ENCODE results near the gene HMX3.

Gene HMX3

DNA sequence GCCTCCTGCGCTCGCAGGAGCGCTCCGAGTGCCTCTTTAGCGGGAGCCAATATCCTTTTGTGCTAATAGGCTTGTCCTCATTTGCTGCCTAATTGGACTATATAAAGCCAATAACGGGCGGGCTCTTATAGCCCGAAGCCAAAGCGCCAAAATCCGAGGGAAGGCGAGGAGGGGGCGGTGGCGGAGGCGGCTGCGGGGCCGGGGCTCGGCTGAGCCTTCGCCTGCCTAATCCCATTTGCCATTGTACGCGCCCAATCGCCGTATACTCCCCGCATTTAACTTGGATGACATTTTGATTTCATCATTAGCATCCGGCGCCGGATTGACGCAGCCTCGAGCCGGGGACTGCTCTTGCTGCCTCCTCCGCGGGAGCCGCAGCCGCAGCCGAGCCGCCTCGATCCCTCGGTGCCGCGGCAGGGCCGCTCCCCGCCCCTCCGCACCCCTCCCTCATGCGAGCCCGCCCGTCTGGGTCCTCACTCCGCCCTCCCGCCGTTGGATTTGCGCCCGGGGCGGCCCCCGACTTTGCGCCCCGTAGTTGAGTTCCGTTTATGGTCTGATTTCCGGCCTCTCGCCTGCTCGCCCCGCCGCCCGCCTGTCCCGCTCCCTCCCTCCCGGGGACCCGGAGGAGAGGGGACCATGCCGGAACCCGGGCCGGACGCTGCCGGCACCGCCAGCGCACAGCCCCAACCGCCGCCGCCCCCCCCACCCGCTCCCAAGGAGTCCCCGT lies at the start of gene HMX3:
TSS of gene HMX3 (plus strand) at position 556 of the 727 bp plus-strand sequence. CDS start at position 637, 81 bp downstream.
- no peak within 1 kb of the TSS for H3K9ac ChIP-seq (ENCODE audit: low read length)
- no peaks in the 10 kb centered on the region for H3K9me3 ChIP-seq (ENCODE audit: low read length)
- no peaks in the 10 kb centered on the region for H3K9me2 ChIP-seq (ENCODE audit: low read depth, low read length)
- H3K4me1 ChIP-seq (ENCODE audit: insufficient read depth, low read length, severe bottlenecking): peaks cover 10% of the 10 kb centered on the region
- H2AFZ ChIP-seq (ENCODE audit: low read length): no peak within 1 kb of the TSS
- no peak within 1 kb of the TSS for H3K27ac ChIP-seq (ENCODE audit: low read depth, low read length, poor library complexity, severe bottlenecking)
- H3K4me2 ChIP-seq (ENCODE audit: low read length): no peak within 1 kb of the TSS
- no peak for TF ChIP-seq EZH2 (IDR thresholded peaks at IDR 0.05; ENCODE audit: borderline replicate concordance, low read length)
- no peak for TF ChIP-seq CTCF (IDR thresholded peaks at IDR 0.05; ENCODE audit: low read length)
- H3K36me3 ChIP-seq (ENCODE audit: insufficient read depth, low read length): no peaks in the 10 kb centered on the region
- no peaks in the 10 kb centered on the region for H4K20me1 ChIP-seq (ENCODE audit: insufficient read depth, low read length)
- H3K79me2 ChIP-seq (ENCODE audit: insufficient read depth, low read length): no peaks in the 10 kb centered on the region
- no peaks in the 10 kb centered on the region for H3F3A ChIP-seq (ENCODE audit: insufficient read depth, low read length)
- no peak within 1 kb of the TSS for H3K4me3 ChIP-seq (ENCODE audit: low read depth, low read length, poor library complexity, severe bottlenecking)
- H3K27me3 ChIP-seq (ENCODE audit: insufficient read depth, low read length): no peaks in the 10 kb centered on the region

GRCh38 chr10:123086281-123086680 lies 49.5 kb upstream of the HMX3 start:
- Histone ChIP-seq H3K27ac (ENCODE audit: low read depth, low read length, poor library complexity, severe bottlenecking) (no peak overlapping the region), H3K9me2 (ENCODE audit: low read depth, low read length) (no peaks in the 10 kb centered on the region), H2AFZ (ENCODE audit: low read length) (no peak overlapping the region), H3K4me3 (ENCODE audit: low read depth, low read length, poor library complexity, severe bottlenecking) (no peak overlapping the region), H4K20me1 (ENCODE audit: insufficient read depth, low read length) (no peaks in the 10 kb centered on the region), H3K79me2 (ENCODE audit: insufficient read depth, low read length) (no peaks in the 10 kb centered on the region), H3K4me2 (ENCODE audit: low read length) (no peak overlapping the region), H3K36me3 (ENCODE audit: insufficient read depth, low read length) (no peaks in the 10 kb centered on the region), H3K27me3 (ENCODE audit: insufficient read depth, low read length) (no peaks in the 10 kb centered on the region), H3K4me1 (ENCODE audit: insufficient read depth, low read length, severe bottlenecking) (no peaks in the 10 kb centered on the region), H3F3A (ENCODE audit: insufficient read depth, low read length) (no peaks in the 10 kb centered on the region), H3K9me3 (ENCODE audit: low read length) (no peaks in the 10 kb centered on the region), H3K9ac (ENCODE audit: low read length) (no peak overlapping the region)
- no peak for TF ChIP-seq CTCF (IDR thresholded peaks at IDR 0.05; ENCODE audit: low read length)
- no peak for TF ChIP-seq EZH2 (IDR thresholded peaks at IDR 0.05; ENCODE audit: borderline replicate concordance, low read length)

DNA sequence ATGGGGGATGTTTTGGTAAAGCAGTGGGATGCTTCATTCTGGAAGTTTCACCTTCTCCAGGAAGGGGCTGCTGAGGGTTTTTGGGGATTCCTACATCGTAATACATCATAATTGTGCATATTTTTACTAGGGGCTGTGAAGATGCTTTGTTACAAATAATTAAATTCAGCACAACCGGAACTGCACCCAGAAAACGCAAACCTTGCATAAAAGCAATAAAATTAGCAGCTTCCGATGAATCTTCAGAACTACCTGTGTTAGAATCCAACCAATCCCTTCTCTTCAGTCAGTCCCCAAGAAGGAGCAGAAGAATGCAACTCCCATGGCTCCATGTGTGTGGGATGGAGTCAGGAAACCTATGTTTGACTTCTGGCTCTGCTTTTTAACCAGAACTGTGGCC lies 48.4 kb upstream of the HMX3 start:
- Histone ChIP-seq H2AFZ (ENCODE audit: low read length) (no peak overlapping the region), H3K4me2 (ENCODE audit: low read length) (no peak overlapping the region), H4K20me1 (ENCODE audit: insufficient read depth, low read length) (no peaks in the 10 kb centered on the region), H3K4me1 (ENCODE audit: insufficient read depth, low read length, severe bottlenecking) (no peaks in the 10 kb centered on the region), H3K9me3 (ENCODE audit: low read length) (no peaks in the 10 kb centered on the region), H3K79me2 (ENCODE audit: insufficient read depth, low read length) (no peaks in the 10 kb centered on the region), H3K27ac (ENCODE audit: low read depth, low read length, poor library complexity, severe bottlenecking) (no peak overlapping the region), H3K4me3 (ENCODE audit: low read depth, low read length, poor library complexity, severe bottlenecking) (no peak overlapping the region), H3K27me3 (ENCODE audit: insufficient read depth, low read length) (no peaks in the 10 kb centered on the region), H3K36me3 (ENCODE audit: insufficient read depth, low read length) (no peaks in the 10 kb centered on the region), H3F3A (ENCODE audit: insufficient read depth, low read length) (no peaks in the 10 kb centered on the region), H3K9ac (ENCODE audit: low read length) (no peak overlapping the region), H3K9me2 (ENCODE audit: low read depth, low read length) (no peaks in the 10 kb centered on the region)
- TF ChIP-seq CTCF (IDR thresholded peaks at IDR 0.05; ENCODE audit: low read length) (no peak), EZH2 (IDR thresholded peaks at IDR 0.05; ENCODE audit: borderline replicate concordance, low read length) (no peak)
